Epithelial cell of esophagus (primary cell): ENCODE data around the gene SLC39A6.

Experiments
- DNase-seq: peaks from one replicate; pipeline ENCODE4 v3.0.0; 2010; ENCODE audit warnings: low read depth
- H3K4me3 ChIP-seq: 2 replicates; pipeline ENCODE4 v1.5.1; 2011; ENCODE audit warnings: mild to moderate bottlenecking, low read length, control low read depth
- CTCF ChIP-seq: IDR thresholded peaks from 2 replicates; pipeline ENCODE4 v1.5.1; 2011; ENCODE audit warnings: low read depth, mild to moderate bottlenecking, low read length, control low read depth, inconsistent platforms; ENCODE audit not compliant: insufficient read depth; ENCODE audit errors: missing control alignments

SLC39A6 gene

GRCh38 chr18:36139245-36139644 is 10.1 kb upstream of the SLC39A6 start:
- no peak for DNase-seq
- TF ChIP-seq CTCF = no peak
- no peak overlapping the region for H3K4me3 ChIP-seq

GRCh38 chr18:36135264-36135663 is 6.1 kb upstream of the SLC39A6 start:
- H3K4me3 ChIP-seq = no peak overlapping the region
- DNase-seq = no peak
- TF ChIP-seq CTCF = no peak

GRCh38 chr18:36132756-36133155 is 3.6 kb upstream of the SLC39A6 start:
- DNase-seq = no peak
- no peak overlapping the region for H3K4me3 ChIP-seq
- no peak for TF ChIP-seq CTCF

- no peak for DNase-seq
- no peak overlapping the region for H3K4me3 ChIP-seq
- TF ChIP-seq CTCF = no peak
These were observed 2.7 kb upstream of the SLC39A6 start for GRCh38 chr18:36131692-36132483.

GRCh38 chr18:36130883-36131653 is 1.9 kb upstream of the SLC39A6 start:
- peak overlapping the region; percentile 99 for H3K4me3 ChIP-seq
- no peak for DNase-seq
- no peak for TF ChIP-seq CTCF

GRCh38 chr18:36130039-36130831 is 1.1 kb upstream of the SLC39A6 start:
- peak overlapping the region; percentile 99 for H3K4me3 ChIP-seq
- no peak for TF ChIP-seq CTCF
- peak; percentile 7 for DNase-seq
